ENCODE measurements around the gene PTPRZ1.

- TF ChIP-seq CTCF (IDR thresholded peaks at IDR 0.05; ENCODE audit: insufficient read depth, low read length) (no peak), GABPA (IDR thresholded peaks at IDR 0.05; ENCODE audit: low read depth) (no peak), POLR2AphosphoS5 (IDR thresholded peaks at IDR 0.05; ENCODE audit: low read depth) (no peak)
Measured at GRCh38 chr7:121992068-121992467, 119.1 kb downstream of the PTPRZ1 start.

All from HL-60 (cell line).